HG03469 (cell line): Measurements from ENCODE around the gene MYBPC3.

Experiments
- ATAC-seq: cut with Tn5 transposase; IDR thresholded peaks from one replicate; pipeline ENCODE4 v1.9.1; 2021; ENCODE audit warnings: mild to moderate bottlenecking, moderate library complexity, moderate number of reproducible peaks; ENCODE audit not compliant: unreplicated experiment

MYBPC3 gene

DNA sequence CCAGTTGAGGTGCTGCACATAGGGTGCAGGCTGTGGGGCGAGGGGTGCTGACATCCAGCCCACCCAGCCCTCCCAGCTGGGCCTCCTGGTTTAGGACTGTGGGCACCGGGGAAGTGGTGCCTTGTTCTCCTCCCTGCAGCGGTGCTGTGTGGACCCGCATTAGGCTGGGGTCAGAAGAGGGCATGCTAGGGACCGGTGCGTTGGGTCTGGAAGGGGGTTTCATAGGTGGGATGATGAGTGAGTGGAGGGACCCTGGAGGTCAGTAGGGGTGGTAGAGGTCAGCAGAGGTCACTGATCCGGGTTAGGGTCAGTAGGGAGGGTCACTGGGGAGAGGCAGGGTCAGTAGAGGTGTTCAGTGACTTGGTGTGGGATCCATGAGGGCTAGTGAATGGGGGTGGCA is 6.7 kb upstream of the MYBPC3 start:
- no peak for ATAC-seq

DNA sequence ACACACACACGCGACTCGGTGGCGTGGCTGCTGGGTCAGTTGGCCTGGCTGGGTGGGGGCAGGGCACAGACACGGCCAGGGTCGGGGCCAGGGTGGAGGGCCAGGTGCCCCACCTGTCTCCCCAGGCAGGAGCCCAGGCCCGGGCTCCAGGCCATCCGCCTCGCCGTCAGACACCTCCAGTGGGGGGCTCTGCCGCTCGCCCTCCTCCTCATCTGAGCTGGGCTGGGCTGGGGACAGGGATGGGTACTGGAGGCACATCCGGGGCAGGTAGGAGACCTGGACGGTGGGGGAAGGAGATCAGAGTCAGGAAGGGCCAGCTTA is 6.2 kb upstream of the MYBPC3 start:
- ATAC-seq, result no peak

DNA sequence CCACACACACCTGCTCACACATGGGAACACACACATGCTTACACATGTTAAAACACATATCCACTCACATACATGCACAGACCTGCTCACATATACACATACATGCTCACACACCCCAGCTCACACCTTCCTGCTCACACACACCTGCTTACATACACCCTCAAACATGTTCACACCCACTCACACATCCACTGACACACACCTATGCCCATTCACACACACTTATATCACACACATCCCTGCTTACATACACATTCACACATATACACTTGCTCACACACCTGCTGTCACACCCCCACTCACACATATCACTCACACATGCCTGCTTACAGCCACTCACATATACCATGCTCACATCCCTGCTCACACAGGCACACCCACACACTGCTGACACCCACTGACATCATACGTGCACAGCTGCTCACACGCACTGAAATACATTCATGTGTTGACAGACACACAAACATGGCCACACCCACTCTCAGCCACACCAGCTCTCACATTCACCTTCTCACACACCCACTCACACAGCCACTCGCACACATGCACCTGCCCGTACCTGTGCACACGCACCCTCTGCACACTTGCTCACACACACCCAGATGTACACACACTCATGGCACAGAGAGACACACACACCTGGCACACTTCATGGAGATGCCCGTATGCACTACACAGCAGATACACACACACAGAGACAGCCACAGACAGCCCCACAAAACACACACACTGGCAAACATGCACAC is 5.7 kb upstream of the MYBPC3 start:
- ATAC-seq, result no peak

DNA sequence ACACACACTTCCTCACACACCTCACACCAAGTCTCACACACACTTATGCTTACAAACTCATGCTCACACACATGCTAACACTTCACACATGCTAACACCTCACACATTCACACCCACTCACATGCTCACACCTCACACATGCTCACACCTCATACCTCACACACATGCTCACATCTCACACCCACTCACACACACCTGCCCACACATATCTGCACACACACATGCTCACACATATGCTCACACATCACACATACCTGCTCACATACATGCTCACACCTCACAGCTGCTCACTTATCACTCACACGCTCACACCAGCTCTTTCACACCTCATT is 4.5 kb upstream of the MYBPC3 start:
- no peak for ATAC-seq

DNA sequence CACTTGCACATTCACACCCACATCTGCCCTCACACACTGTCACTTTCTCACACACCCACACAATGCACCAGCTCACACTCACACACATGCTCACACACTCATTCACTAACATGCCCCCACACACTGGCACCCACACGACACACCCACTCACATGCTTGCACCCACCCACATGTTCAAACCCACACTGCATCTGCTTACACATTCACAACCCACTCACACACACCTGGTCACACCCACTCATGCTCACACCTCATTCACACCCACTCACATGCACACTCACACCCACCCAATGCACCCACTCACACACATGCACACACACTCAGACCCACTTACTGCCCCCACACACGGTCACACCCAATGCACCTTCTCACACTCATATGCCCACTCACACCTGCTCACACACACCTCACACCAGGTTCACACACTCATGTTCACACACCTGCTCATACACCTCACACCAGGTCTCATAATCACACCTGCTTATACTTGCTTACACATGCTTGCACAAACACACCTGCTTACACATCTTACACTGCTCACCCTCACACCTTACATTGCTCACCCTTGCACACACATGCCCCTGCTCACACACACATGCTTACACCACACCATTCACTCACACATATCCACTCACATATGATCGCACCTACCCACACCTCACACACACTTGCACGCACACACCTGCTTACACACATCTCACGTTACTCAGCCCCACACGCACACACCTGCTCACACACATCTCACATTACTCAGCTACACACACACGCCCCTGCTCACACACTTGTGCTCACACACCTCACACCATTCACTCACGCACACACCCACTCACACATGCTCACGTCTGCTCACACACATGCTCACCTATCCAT is 3.9 kb upstream of the MYBPC3 start:
- ATAC-seq, result no peak

DNA sequence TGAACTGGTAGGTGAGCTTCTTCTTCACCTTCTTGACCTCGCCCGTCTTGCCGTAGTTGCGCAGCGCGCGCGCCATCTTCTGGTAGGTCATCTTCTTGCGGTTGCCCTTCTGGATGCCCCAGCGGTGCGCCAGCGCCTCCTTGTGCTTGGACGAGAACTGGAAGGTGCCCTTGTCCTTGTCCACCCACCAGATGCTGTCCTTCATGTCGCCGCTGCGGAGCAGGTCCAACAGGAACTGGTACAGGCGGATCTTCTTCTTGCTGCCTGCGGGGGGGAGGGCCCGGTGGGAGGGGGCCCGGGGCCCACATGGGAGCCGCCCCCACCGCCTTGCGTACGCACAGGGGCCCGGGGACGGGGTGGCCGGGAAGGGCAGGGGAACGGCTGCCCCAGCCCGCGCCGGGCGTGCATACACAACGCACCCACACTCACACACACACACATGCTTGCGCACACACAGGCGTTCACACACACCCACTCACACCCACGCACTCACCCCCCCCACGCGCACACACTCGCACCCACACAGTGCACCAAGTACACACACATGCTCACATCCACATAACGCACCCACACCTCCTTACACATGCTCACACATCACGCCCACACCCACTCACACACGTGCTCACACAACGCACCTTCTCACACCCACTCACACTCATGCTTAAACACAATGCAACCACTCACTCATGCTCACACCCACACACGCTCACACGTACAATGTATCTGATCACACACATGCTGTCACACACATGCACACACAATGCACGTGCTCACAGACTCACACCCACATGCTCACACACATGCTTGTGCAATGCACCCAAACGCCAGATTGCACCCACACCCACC is 3.0 kb upstream of the MYBPC3 start:
- no peak for ATAC-seq

DNA sequence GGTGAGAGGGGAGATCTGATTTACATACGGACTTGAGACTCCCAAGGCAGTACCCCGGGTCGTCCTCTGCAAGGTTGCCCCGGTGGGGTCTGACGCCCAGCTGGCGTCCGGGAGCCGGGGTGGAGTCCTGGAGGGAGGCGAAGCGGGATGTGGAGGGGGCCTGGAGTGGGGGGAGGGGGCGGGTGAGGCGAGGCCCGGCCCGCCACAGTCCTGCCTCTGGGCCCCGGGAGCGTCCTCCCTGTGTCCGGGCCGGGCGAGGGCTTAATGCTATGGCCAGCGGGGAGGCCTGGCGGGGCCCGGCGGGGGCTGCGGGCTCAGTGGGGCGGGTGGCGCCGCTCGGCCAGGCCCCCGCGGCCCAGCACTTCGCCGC is 2.4 kb upstream of the MYBPC3 start:
- ATAC-seq, result no peak

DNA sequence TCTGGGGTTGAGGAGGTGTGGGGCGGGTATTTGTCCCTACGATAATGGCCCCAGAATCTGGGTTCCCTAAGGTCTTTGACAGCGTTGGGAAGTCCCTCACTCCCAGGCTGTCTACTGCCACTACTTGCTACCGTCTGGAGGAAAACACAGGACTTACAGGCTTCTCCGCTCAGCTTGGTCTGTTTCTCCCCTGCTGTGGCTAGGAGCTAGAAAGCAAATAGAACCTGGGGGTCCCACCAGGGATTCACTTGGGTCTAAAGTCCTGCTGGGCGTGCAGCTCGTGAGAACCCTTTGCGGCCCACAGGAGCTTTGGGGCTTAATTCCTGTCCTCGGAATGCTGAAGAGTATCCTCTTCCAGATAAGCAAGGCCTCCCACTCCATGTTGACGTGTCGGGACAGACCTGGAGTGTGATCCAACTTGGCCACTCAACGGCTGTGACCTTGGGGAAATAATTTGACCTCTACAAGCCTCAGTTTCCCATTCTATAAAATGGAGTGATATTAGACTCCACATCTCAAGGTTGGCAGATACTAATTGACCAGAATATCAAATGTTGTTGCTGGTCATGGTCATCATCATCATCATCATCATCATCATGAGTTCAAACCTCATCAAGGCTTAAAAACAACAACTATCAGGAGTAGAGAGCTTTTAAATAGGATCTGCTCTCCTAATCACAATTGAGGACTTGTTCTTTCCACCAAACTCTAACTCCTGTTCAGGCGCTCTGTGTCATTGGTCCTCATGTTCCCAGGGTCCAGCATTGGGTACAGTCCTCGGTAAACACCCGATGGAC is 1.7 kb upstream of the MYBPC3 start:
- ATAC-seq, result no peak

DNA sequence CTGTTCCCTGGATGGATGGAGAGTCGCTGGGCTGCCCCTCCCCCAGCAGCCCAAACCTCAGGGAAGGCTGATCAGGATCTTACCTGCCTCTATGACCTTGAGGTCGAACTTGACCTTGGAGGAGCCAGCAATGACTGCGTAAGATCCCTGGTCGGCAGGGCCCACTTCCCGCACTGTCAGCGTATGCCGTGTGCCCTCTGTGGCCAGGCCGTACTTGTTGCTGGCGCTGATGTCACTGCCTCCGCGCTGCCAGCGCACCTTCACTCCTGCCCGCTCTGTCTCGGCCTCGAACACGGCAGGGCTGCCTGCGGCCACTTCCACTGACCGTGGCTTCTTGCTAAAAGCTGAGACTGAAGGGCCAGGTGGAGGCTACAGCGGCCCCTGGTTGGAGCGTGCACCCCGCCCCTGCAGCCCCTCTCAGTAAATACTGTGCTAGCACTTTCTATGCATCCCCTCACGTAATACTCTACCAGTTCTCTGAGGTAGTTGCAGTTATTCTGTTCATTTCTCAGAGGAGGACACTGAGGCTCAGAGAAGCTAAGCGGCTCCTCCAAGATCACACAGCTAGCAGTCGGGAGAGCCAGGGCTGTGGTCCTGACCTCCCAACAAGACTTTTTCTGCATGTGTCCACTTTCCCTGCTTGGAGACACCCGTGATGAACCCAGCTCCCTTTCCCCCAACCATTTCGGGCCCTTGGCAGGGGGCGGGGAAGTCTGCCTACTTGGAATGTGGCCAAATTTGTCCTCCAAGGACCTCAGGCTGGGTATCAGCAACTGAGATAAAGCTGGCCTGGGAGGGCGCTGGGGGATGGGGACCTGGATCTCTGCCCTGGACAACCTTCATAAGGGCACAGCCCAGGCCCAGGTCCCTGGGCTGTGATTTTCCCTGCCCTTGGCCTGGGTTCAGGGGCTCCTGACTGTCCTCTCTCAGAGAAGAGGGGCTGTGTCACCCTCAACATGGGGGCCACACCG is 1.1 kb downstream of the MYBPC3 start:
- no peak for ATAC-seq

DNA sequence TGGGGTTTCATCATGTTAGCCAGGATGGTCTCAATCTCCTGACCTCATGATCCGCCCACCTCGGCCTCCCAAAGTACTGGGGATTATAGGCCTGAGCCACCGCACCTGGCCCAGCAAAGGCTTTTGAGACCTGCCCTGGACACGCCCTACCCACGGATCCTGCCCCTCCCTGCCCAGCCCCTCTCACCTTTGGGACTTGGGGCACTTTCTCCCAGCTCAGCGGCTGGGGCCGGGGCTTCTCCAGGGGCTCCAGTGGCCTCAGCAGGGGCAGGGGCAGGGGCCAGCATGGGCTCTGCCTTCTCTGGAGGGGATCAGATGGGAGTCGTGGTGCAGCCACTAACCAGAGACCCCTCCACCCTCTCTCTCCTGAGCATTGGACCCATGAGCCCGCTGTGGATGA is 2.2 kb downstream of the MYBPC3 start:
- ATAC-seq, result no peak

DNA sequence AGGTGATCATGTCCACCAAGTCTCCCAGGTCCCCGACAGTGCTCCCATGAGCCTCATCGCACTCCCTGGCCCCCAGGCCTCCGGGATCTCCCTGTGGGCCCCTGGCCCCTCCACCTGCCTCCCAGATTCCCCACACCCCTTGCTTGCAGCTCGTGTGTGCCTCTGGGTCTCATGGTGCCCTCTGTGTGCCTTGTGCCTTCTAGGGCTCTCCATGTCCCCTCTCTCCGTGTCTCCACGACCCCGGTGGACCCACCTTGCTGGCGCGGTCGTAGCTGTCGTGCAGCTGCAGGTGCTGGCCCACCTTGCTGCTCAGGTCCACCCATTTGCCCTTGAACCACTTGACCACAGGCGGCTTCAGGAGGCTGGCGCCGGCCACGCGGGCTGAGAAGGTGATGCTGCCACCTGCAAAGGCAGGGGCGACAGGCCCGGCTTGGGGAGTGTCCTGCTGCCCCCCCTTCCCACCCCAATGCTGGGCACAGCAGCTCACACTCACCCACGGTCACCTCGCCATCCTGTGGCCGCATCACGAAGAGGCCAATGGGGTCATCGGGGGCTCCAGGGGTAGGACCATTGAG is 2.9 kb downstream of the MYBPC3 start:
- ATAC-seq, result no peak

DNA sequence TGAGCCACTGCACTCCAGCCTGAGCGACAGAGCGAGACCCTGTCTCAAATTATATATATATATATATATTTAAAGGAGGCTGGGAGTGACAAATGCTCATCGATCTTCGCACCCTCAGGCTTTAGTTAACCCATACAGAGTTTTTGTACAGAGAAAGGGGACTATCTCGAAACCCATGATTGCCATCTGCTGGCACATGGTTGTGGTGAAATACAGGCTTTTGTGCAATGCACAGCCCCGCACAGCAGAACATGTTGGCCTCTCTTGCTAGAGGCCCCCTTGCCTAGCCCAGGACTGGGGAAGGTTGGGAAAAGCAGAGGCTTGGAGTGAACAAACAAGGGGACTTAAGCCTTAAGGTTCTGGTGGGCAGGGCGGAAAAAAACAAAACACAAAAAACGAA is 3.6 kb downstream of the MYBPC3 start:
- ATAC-seq, result no peak

DNA sequence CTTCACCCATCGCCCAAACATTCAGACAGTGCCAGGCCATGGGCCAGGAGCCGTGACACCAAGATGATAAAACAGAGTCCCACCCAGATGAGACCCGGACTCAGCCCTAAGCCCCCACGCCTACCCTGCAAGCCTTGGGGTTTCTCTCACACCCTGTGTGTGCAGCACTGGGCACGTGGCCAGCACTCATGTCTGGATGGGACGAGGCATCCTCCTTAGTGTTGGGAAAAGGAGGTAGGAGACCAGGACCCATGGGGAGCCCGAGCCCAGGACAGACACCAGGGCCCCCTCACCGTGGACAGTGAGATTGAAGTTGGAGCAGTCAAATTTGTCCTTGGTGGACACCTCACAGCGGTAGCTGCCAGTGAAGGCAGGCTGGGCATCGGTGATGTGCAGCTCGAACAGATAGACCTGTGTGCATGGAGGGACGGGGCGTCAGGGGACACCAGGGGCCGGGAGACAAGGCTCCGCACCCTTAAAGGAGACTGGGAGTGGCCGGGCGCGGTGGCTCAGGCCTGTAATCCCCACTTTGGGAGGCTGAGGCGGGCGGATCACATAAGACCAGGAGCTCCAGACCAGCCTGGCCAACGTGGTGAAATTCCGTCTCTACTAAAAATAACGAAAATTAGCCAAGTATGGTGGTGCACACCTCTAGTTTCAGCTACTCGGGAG is 4.2 kb downstream of the MYBPC3 start:
- ATAC-seq, result no peak

DNA sequence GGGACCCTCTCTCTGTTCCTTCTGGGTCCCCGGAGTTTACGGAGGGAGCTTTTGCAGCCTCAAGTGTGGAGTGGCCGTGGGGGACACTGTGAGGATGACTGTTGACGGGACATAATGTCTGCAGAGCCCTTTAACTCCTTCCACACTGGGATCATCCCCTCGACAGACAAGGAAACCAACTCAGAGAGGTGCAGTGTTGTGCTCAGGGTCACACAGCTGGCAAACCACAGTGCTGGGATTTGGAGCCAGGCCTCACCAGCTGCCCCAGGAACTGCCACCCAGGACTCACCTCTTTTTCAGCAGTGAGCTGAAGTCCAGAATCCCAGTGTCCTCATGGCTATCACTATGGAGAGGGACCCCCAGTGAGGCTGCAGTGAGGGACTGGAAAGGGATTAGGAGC is 5.4 kb downstream of the MYBPC3 start:
- no peak for ATAC-seq

DNA sequence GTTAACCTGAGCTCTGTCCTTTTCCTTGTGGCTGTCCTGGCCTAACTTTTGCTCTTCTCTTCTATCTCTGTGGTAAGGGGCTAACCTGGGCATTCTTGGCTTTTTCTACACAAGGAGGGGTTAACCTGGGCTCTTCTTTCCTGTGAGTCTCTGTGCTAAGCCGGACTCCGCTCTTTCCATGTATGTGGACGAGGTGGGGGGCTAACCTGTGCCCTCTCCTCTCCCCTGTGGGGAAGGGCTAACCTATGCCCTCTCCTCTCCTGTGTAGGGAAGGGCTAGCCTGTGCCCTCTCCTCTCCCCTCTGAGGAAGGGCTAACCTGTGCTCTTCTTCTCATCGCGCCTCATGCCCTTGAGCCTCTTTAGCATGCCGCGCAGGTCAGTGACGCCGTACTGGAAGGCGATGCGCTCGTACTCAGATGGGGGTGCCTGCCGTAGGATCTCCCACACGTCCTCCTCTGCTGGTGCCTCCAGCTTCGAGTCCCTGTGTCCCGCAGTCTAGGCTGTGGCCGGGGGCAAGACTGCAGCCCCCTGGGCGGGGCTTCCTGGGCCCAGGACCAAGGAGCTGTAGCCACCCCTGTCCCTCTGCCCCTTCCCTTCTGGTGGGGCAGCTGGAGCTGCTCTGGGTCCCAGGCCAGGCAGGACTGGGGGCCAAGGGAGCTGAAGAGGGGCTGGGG is 6.5 kb downstream of the MYBPC3 start:
- no peak for ATAC-seq

DNA sequence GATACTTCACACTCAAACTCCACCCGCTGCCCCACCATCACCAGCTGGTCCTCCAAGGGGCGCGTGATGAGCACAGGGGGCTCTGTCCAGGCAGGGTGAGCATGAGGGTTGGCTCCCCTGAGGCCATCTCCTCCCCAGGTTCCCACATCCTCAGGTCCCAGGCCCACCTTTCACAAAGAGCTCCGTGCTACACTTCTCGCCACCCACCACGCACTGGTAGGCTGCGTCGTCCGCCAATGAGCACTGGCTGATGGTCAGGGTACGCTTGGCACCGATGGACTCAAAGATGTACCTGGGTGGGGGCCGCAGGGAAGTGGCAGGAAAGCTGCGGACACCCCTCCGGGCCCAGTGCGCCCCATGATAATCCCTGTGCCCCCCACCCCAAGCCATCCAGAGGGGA is 9.6 kb downstream of the MYBPC3 start:
- ATAC-seq, result no peak

DNA sequence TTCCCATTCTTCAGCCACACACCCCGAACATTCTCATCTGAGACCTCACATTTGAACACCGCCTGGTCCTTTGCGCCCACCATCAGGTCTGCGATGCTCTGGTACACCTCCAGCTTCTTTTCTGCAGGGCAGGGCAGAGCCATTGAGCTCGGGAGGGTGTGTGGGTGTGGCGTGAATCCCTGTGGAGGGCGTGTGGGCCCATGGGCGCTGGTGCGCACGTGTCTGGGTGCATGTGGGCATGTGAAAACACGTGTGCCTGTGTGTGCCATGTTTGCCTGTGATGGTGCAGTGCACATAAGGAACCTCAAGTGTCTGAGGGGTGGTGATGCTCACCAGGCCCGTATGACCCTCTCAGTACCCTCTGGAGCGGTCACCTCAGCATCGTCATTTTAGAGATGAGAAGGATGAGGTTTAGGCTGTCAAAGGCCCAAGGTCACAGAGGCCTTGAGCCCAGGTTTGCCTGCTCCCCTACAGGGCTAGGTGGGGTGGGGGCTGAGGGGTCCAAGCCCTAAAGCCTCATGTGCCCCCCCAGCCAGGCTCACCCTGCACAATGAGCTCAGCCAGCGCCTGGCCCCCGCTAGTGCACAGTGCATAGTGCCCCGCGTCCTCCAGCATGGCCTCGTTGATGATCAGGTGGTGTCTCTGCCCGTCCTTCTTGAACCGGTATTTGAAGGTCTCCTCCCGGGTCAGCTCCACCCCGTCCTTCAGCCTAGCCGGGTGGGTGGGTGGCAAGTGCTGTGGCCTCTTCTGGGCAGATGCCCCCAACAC is 10.3 kb downstream of the MYBPC3 start:
- no peak for ATAC-seq
